DND-41 (cell line): ENCODE results near the gene TTLL7.

Source experiments
- ATAC-seq: fragments of 200-7000 bp; cut with Tn5 transposase; 3 replicates; pipeline ENCODE4 v1.9.1; 2021; ENCODE audit warnings: low read depth; ENCODE audit not compliant: insufficient read depth
- DNase-seq: peaks from one replicate; pipeline ENCODE4 v3.0.0-alpha.2; 2020
- H2AFZ ChIP-seq: 2 replicates; pipeline ENCODE4 v1.6.0; 2012; ENCODE audit warnings: low read depth, low read length
- H3K27ac ChIP-seq: 2 replicates; pipeline ENCODE4 v1.5.1; 2012; ENCODE audit warnings: low read length, inconsistent platforms
- H3K27me3 ChIP-seq: fragments of 200-600 bp; sonication (generic); 2 replicates; pipeline ENCODE4 v1.6.0; 2012; ENCODE audit warnings: low read length, mild to moderate bottlenecking, inconsistent platforms; ENCODE audit not compliant: insufficient read depth, poor library complexity
- H3K36me3 ChIP-seq: 2 replicates; pipeline ENCODE4 v1.5.1; 2012; ENCODE audit warnings: low read length, inconsistent platforms; ENCODE audit not compliant: insufficient read depth
- H3K4me1 ChIP-seq: 2 replicates; pipeline ENCODE4 v1.5.1; 2012; ENCODE audit warnings: mild to moderate bottlenecking, low read length; ENCODE audit not compliant: insufficient read depth
- H3K4me2 ChIP-seq: 2 replicates; pipeline ENCODE4 v1.6.0; 2012; ENCODE audit warnings: mild to moderate bottlenecking, moderate library complexity, low read length, inconsistent platforms; ENCODE audit not compliant: insufficient read depth
- H3K4me3 ChIP-seq, 2 experiments: fragments of 200-600 bp in 1 of 2; shearing (Covaris generic) in 1 of 2; 2 replicates each; pipeline ENCODE4 v1.5.1; 2012 to 2016; ENCODE audit warnings: inconsistent platforms in 2 of 2, low read length in 2 of 2, mild to moderate bottlenecking in 2 of 2, low read depth in 1 of 2, moderate library complexity in 1 of 2
- H3K79me2 ChIP-seq: 2 replicates; pipeline ENCODE4 v1.6.0; 2012; ENCODE audit warnings: low read length, inconsistent platforms; ENCODE audit not compliant: insufficient read depth
- H3K9ac ChIP-seq: 2 replicates; pipeline ENCODE4 v1.6.0; 2012; ENCODE audit warnings: low read depth, mild to moderate bottlenecking, inconsistent platforms, low read length, moderate library complexity
- H3K9me3 ChIP-seq: 2 replicates; pipeline ENCODE4 v1.5.1; 2012; ENCODE audit warnings: low read length, moderate library complexity, mild to moderate bottlenecking, inconsistent platforms; ENCODE audit not compliant: insufficient read depth, severe bottlenecking
- H4K20me1 ChIP-seq: 2 replicates; pipeline ENCODE4 v1.6.0; 2012; ENCODE audit warnings: low read length; ENCODE audit not compliant: insufficient read depth
- CTCF ChIP-seq: IDR thresholded peaks from 2 replicates; pipeline ENCODE4 v1.5.1; 2012; ENCODE audit warnings: borderline replicate concordance, low read length, moderate library complexity, mild to moderate bottlenecking; ENCODE audit not compliant: poor library complexity, severe bottlenecking; ENCODE audit errors: extremely low read depth
- EZH2 ChIP-seq: IDR thresholded peaks from 3 replicates; pipeline ENCODE4 v1.6.1; 2012; ENCODE audit warnings: borderline replicate concordance, low read depth, mild to moderate bottlenecking, moderate library complexity, low read length, inconsistent platforms; ENCODE audit not compliant: severe bottlenecking

TTLL7 gene

GRCh38 chr1:83897516-83897915 is 101.4 kb downstream of the TTLL7 start:
- Histone ChIP-seq H3K9me3 (no peaks in the 10 kb centered on the region), H3K4me1 (no peaks in the 10 kb centered on the region), H3K4me3 (no peak overlapping the region), H3K79me2 (no peaks in the 10 kb centered on the region), H3K36me3 (no peaks in the 10 kb centered on the region), H3K9ac (no peak overlapping the region), H3K27me3 (peaks cover 8% of the 10 kb centered on the region), H3K4me2 (no peak overlapping the region), H3K27ac (no peak overlapping the region), H2AFZ (no peak overlapping the region), H4K20me1 (no peaks in the 10 kb centered on the region)
- no peak for DNase-seq
- ATAC-seq: no peak
- TF ChIP-seq EZH2 (no peak), CTCF (no peak)

- H3K4me3 ChIP-seq: no peak overlapping the region
- no peaks in the 10 kb centered on the region for H3K79me2 ChIP-seq
- no peaks in the 10 kb centered on the region for H4K20me1 ChIP-seq
- no peak overlapping the region for H3K4me2 ChIP-seq
- TF ChIP-seq CTCF: no peak
- no peak for TF ChIP-seq EZH2
- peaks cover 8% of the 10 kb centered on the region for H3K27me3 ChIP-seq
- ATAC-seq: no peak
- no peaks in the 10 kb centered on the region for H3K9me3 ChIP-seq
- no peak for DNase-seq
- no peak overlapping the region for H3K27ac ChIP-seq
- H3K9ac ChIP-seq: no peak overlapping the region
- no peak overlapping the region for H2AFZ ChIP-seq
- H3K4me1 ChIP-seq: no peaks in the 10 kb centered on the region
- H3K36me3 ChIP-seq: no peaks in the 10 kb centered on the region
These were observed 102.6 kb downstream of the TTLL7 start for GRCh38 chr1:83896299-83896698.

GRCh38 chr1:83889707-83890106 is 109.2 kb downstream of the TTLL7 start:
- no peak overlapping the region for H2AFZ ChIP-seq
- no peak overlapping the region for H3K9ac ChIP-seq
- H3K27ac ChIP-seq: no peak overlapping the region
- no peaks in the 10 kb centered on the region for H4K20me1 ChIP-seq
- H3K36me3 ChIP-seq: no peaks in the 10 kb centered on the region
- TF ChIP-seq EZH2 (no peak), CTCF (no peak)
- DNase-seq (no peak), ATAC-seq (no peak)
- H3K4me3 ChIP-seq: no peak overlapping the region
- no peak overlapping the region for H3K4me2 ChIP-seq
- H3K27me3 ChIP-seq: no peaks in the 10 kb centered on the region
- H3K79me2 ChIP-seq: no peaks in the 10 kb centered on the region
- no peaks in the 10 kb centered on the region for H3K9me3 ChIP-seq
- H3K4me1 ChIP-seq: no peaks in the 10 kb centered on the region

GRCh38 chr1:83887483-83887882 is 111.4 kb downstream of the TTLL7 start:
- Histone ChIP-seq H3K9ac (no peak overlapping the region), H3K4me3 (no peak overlapping the region), H3K27ac (no peak overlapping the region), H4K20me1 (no peaks in the 10 kb centered on the region), H3K36me3 (no peaks in the 10 kb centered on the region), H3K27me3 (no peaks in the 10 kb centered on the region), H2AFZ (no peak overlapping the region), H3K79me2 (no peaks in the 10 kb centered on the region), H3K4me2 (no peak overlapping the region), H3K9me3 (no peaks in the 10 kb centered on the region), H3K4me1 (no peaks in the 10 kb centered on the region)
- TF ChIP-seq CTCF (no peak), EZH2 (no peak)
- ATAC-seq (no peak), DNase-seq (no peak)
